Medulla oblongata (tissue), 1 donor: ENCODE results near the gene CLDN3.
"Not testable (repeated sequence)": the region's sequence is repeated elsewhere in the genome, so short reads cannot be mapped to it uniquely, and the experiment has no call there.

Experiments
- DNase-seq: peaks from one replicate; pipeline ENCODE4 v3.0.0-alpha.2; 2015; ENCODE audit errors: extremely low spot score

CLDN3 gene

GRCh38 chr7:73737491-73738219 is 32.4 kb downstream of the CLDN3 start:
- DNase-seq: no peak

- DNase-seq: no peak
Measured at GRCh38 chr7:73736885-73737284, 33.2 kb downstream of the CLDN3 start.

- DNase-seq: no peak
Measured at GRCh38 chr7:73735528-73735905, 34.6 kb downstream of the CLDN3 start.

GRCh38 chr7:73734619-73735527 is 35.2 kb downstream of the CLDN3 start:
- DNase-seq: peak; percentile 78

GRCh38 chr7:73732397-73732796 is 37.7 kb downstream of the CLDN3 start:
- DNase-seq: no peak

GRCh38 chr7:73730485-73730884 is 39.6 kb downstream of the CLDN3 start:
- DNase-seq: no peak

- no peak for DNase-seq
Measured at GRCh38 chr7:73728551-73728950, 41.5 kb downstream of the CLDN3 start.

- DNase-seq: no peak
Measured at GRCh38 chr7:73727952-73728351, 42.1 kb downstream of the CLDN3 start.

GRCh38 chr7:73726083-73726466 is 44.0 kb downstream of the CLDN3 start:
- DNase-seq: no peak

GRCh38 chr7:73723813-73724212 is 46.3 kb downstream of the CLDN3 start:
- DNase-seq: no peak

GRCh38 chr7:73722785-73723184 is 47.3 kb downstream of the CLDN3 start:
- DNase-seq: no peak

GRCh38 chr7:73722182-73722581 is 47.9 kb downstream of the CLDN3 start:
- DNase-seq: not testable (repeated sequence)

- peak; percentile 83 for DNase-seq
Measured at GRCh38 chr7:73721377-73721817, 48.7 kb downstream of the CLDN3 start.

GRCh38 chr7:73720443-73720842 is 49.6 kb downstream of the CLDN3 start:
- not testable (repeated sequence) for DNase-seq

GRCh38 chr7:73719806-73720169 is 50.3 kb downstream of the CLDN3 start:
- no peak for DNase-seq
